H1 (cell line): ENCODE data around the gene TLE1. TPM values are rescaled to one million over a fixed set of nuclear protein-coding genes. Genes with fewer than 3 reads are reported as not detected.

Experiments
- CTCF ChIA-PET: fragments of 300-600 bp; sonication (Branson Sonifier 250); formaldehyde crosslinking; loops from one replicate; lab custom pipeline; 2021; ENCODE audit not compliant: partially characterized antibody; lab: Charles Lee
- POLR2A ChIA-PET: fragments of 300-600 bp; sonication (Branson Sonifier 250); formaldehyde crosslinking; loops from one replicate; lab custom pipeline; 2021; ENCODE audit warnings: inconsistent platforms; ENCODE audit not compliant: partially characterized antibody; lab: Charles Lee
- DNase-seq, 2 experiments: peaks; one replicate each; pipeline versions ENCODE4 v3.0.0 to v3.0.0-alpha.2; 2010 to 2022; ENCODE audit warnings: low spot score in 2 of 2, low read depth in 1 of 2, mixed read lengths in 1 of 2
- FAIRE-seq: peaks from 2 replicates; lab custom pipeline; 2011; peaks lifted over from hg19 to GRCh38; lab: Jason Lieb, UNC
- H2AFZ ChIP-seq: 2 replicates; pipeline ENCODE4 v1.8.1; 2012; ENCODE audit warnings: low read length, inconsistent platforms
- H2AK5ac ChIP-seq: 2 replicates; pipeline ENCODE4 v1.6.1; 2013; ENCODE audit warnings: low read depth, low read length
- H2BK120ac ChIP-seq: replicated peaks from 2 replicates; pipeline ENCODE3; 2013; ENCODE audit warnings: low read depth, low read length, inconsistent platforms
- H2BK12ac ChIP-seq: 2 replicates; pipeline ENCODE4 v1.6.1; 2013; ENCODE audit warnings: low read depth, low read length
- H2BK15ac ChIP-seq: 2 replicates; pipeline ENCODE4 v1.6.1; 2013; ENCODE audit warnings: low read length
- H2BK20ac ChIP-seq: 2 replicates; pipeline ENCODE4 v1.6.1; 2013; ENCODE audit warnings: low read length
- H2BK5ac ChIP-seq: 2 replicates; pipeline ENCODE4 v1.6.1; 2013; ENCODE audit warnings: low read depth, low read length
- H3K14ac ChIP-seq: 2 replicates; pipeline ENCODE4 v1.6.1; 2013; ENCODE audit warnings: inconsistent platforms; ENCODE audit not compliant: insufficient read length
- H3K18ac ChIP-seq: 2 replicates; pipeline ENCODE4 v1.6.1; 2013; ENCODE audit warnings: low read length; ENCODE audit errors: extremely low read depth
- H3K23ac ChIP-seq: 2 replicates; pipeline ENCODE4 v1.6.1; 2013; ENCODE audit warnings: inconsistent platforms; ENCODE audit not compliant: insufficient read length
- H3K23me2 ChIP-seq: 2 replicates; pipeline ENCODE4 v1.6.1; 2013; ENCODE audit warnings: low read depth, low read length
- H3K27ac ChIP-seq: 2 replicates; pipeline ENCODE4 v1.6.1; 2011; ENCODE audit warnings: low read depth, low read length, inconsistent platforms
- H3K27me3 ChIP-seq, 4 experiments: replicated peaks in 1 of 4; 1 replicate in 1 of 4; 2 replicates in 3 of 4; pipeline versions ENCODE4 v1.6.1 to v1.8.1; 2011 to 2013; ENCODE audit warnings: low read length in 3 of 4, mild to moderate bottlenecking in 3 of 4, inconsistent platforms in 2 of 4, mixed read lengths in 2 of 4, moderate library complexity in 1 of 4; ENCODE audit not compliant: control insufficient read depth in 3 of 4, insufficient read depth in 3 of 4; ENCODE audit errors: extremely low read depth in 1 of 4
- H3K36me3 ChIP-seq, 4 experiments: 2 replicates each; pipeline versions ENCODE4 v1.6.1 to v1.8.1; 2011 to 2013; ENCODE audit warnings: mild to moderate bottlenecking in 4 of 4, low read length in 3 of 4, moderate library complexity in 2 of 4, control low read depth in 1 of 4, inconsistent platforms in 1 of 4; ENCODE audit not compliant: insufficient read depth in 4 of 4, control insufficient read depth in 2 of 4
- H3K4ac ChIP-seq: replicated peaks from 2 replicates; pipeline ENCODE3; 2013; ENCODE audit warnings: low read length, low read depth, mixed read lengths, inconsistent platforms; ENCODE audit not compliant: insufficient read length
- H3K4me1 ChIP-seq, 4 experiments: replicated peaks in 1 of 4; 1 replicate in 1 of 4; 2 replicates in 3 of 4; pipeline versions ENCODE4 v1.6.1 to v1.8.1; 2011 to 2013; ENCODE audit warnings: low read length in 3 of 4, inconsistent platforms in 2 of 4, mixed read lengths in 1 of 4; ENCODE audit not compliant: insufficient read depth in 4 of 4, control insufficient read depth in 3 of 4
- H3K4me2 ChIP-seq, 2 experiments: 2 replicates each; pipeline versions ENCODE4 v1.6.1 to v1.8.1; 2011 to 2013; ENCODE audit warnings: low read depth in 2 of 2, low read length in 2 of 2, control low read depth in 1 of 2, inconsistent platforms in 1 of 2, mild to moderate bottlenecking in 1 of 2; ENCODE audit not compliant: insufficient read depth in 1 of 2
- H3K4me3 ChIP-seq, 4 experiments: fragments of 200-600, 300-600 bp in 1 of 4; sonication (generic), shearing (Covaris generic), sonication (Bioruptor Twin) in 1 of 4; 2 replicates each; pipeline versions ENCODE4 v1.5.1 to v1.8.1; 2011 to 2016; ENCODE audit warnings: low read length in 4 of 4, low read depth in 3 of 4, control low read depth in 2 of 4, inconsistent platforms in 2 of 4, mild to moderate bottlenecking in 2 of 4, mixed read lengths in 1 of 4, moderate library complexity in 1 of 4; ENCODE audit not compliant: insufficient read depth in 2 of 4; ENCODE audit errors: extremely low read depth in 1 of 4
- H3K56ac ChIP-seq: replicated peaks from 2 replicates; pipeline ENCODE3; 2013; ENCODE audit warnings: low read depth, mild to moderate bottlenecking, mixed read lengths, low read length, inconsistent platforms; ENCODE audit not compliant: insufficient read length
- H3K79me1 ChIP-seq: 2 replicates; pipeline ENCODE4 v1.6.1; 2013; ENCODE audit warnings: low read depth, low read length, control low read depth
- H3K79me2 ChIP-seq, 2 experiments: 2 replicates each; pipeline versions ENCODE4 v1.6.1 to v1.8.1; 2012 to 2013; ENCODE audit warnings: low read length in 2 of 2, mild to moderate bottlenecking in 2 of 2, inconsistent platforms in 1 of 2; ENCODE audit not compliant: insufficient read depth in 2 of 2, control insufficient read depth in 1 of 2
- H3K9ac ChIP-seq, 4 experiments: replicated peaks in 1 of 4; 1 replicate in 1 of 4; 2 replicates in 3 of 4; pipeline versions ENCODE4 v1.6.1 to v1.8.1; 2011 to 2013; ENCODE audit warnings: low read depth in 3 of 4, low read length in 3 of 4, control low read depth in 2 of 4, mild to moderate bottlenecking in 2 of 4, moderate library complexity in 2 of 4, inconsistent platforms in 1 of 4; ENCODE audit errors: extremely low read depth in 1 of 4
- H3K9me3 ChIP-seq, 2 experiments: 2 replicates each; pipeline versions ENCODE4 v1.6.1 to v1.8.1; 2012 to 2013; ENCODE audit warnings: mild to moderate bottlenecking in 2 of 2, moderate library complexity in 2 of 2, control low read depth in 1 of 2, inconsistent platforms in 1 of 2, low read depth in 1 of 2, low read length in 1 of 2, mixed read lengths in 1 of 2; ENCODE audit not compliant: insufficient read depth in 2 of 2
- H4K20me1 ChIP-seq, 2 experiments: replicated peaks in 1 of 2; 2 replicates each; pipeline versions ENCODE3 to v1.8.1; 2011 to 2013; ENCODE audit warnings: inconsistent platforms in 2 of 2, low read length in 2 of 2, mild to moderate bottlenecking in 1 of 2; ENCODE audit not compliant: insufficient read depth in 2 of 2, control insufficient read depth in 1 of 2
- H4K5ac ChIP-seq: 2 replicates; pipeline ENCODE4 v1.6.1; 2013; ENCODE audit warnings: low read length, low read depth, mixed read lengths, inconsistent platforms; ENCODE audit not compliant: insufficient read length
- H4K8ac ChIP-seq: 2 replicates; pipeline ENCODE4 v1.8.0; 2013; ENCODE audit warnings: mild to moderate bottlenecking, moderate library complexity, low read length, inconsistent platforms; ENCODE audit not compliant: insufficient read depth; ENCODE audit errors: extremely low read depth
- H4K91ac ChIP-seq: replicated peaks from 2 replicates; pipeline ENCODE3; 2013; ENCODE audit warnings: low read length, mixed read lengths, inconsistent platforms; ENCODE audit not compliant: insufficient read length
- ASH2L ChIP-seq: fragments of 200-600, 300-600 bp; sonication (generic); IDR thresholded peaks from one replicate; pipeline ENCODE4 v1.7.1; 2017; ENCODE audit warnings: low read length
- CREB1 ChIP-seq: IDR thresholded peaks from 2 replicates; pipeline ENCODE4 v1.6.1; 2012; ENCODE audit warnings: inconsistent platforms
- EP300 ChIP-seq, 2 experiments: IDR thresholded peaks; 1 replicate in 1 of 2; 2 replicates in 1 of 2; pipeline ENCODE4 v1.6.1; 2011 to 2012; ENCODE audit warnings: low read depth in 2 of 2, low read length in 2 of 2, mild to moderate bottlenecking in 2 of 2, borderline replicate concordance in 1 of 2, inconsistent platforms in 1 of 2, moderate library complexity in 1 of 2
- GTF2F1 ChIP-seq: IDR thresholded peaks from 2 replicates; pipeline ENCODE4 v1.6.1; 2012; ENCODE audit warnings: low read depth, low read length, improper control_type of control experiment, borderline replicate concordance
- JUND ChIP-seq: IDR thresholded peaks from 2 replicates; pipeline ENCODE4 v1.6.1; 2011; ENCODE audit warnings: mild to moderate bottlenecking, improper control_type of control experiment, low read length
- KDM4A ChIP-seq: IDR thresholded peaks from one replicate; pipeline ENCODE4 v1.7.1; 2012; ENCODE audit warnings: low read depth, mild to moderate bottlenecking, moderate library complexity, low read length, inconsistent platforms; ENCODE audit not compliant: severe bottlenecking
- KDM5A ChIP-seq: fragments of 200-600 bp; IDR thresholded peaks from 2 replicates; pipeline ENCODE4 v1.7.1; 2012; ENCODE audit warnings: mild to moderate bottlenecking, low read length, inconsistent platforms, mixed read lengths
- SIRT6 ChIP-seq: IDR thresholded peaks from one replicate; pipeline ENCODE4 v1.7.1; 2012; ENCODE audit warnings: low read length, inconsistent platforms
- SP1 ChIP-seq: IDR thresholded peaks from 2 replicates; pipeline ENCODE4 v1.6.1; 2011; ENCODE audit warnings: low read depth, low read length
- SRF ChIP-seq: IDR thresholded peaks from 2 replicates; pipeline ENCODE4 v1.6.1; 2011; ENCODE audit warnings: mild to moderate bottlenecking, low read depth, low read length, moderate library complexity
- TAF1 ChIP-seq: IDR thresholded peaks from 2 replicates; pipeline ENCODE4 v1.6.1; 2011; ENCODE audit warnings: mild to moderate bottlenecking, low read depth, low read length
- TBP ChIP-seq: IDR thresholded peaks from 2 replicates; pipeline ENCODE4 v1.6.1; 2011; ENCODE audit warnings: low read depth, low read length, improper control_type of control experiment
- WGBS, 2 experiments: shearing (Covaris generic) in 1 of 2; methylation state at CpG; one replicate each; pipeline versions ENCODE4 v1.1.6 to v1.1.7; 2013 to 2015; ENCODE audit warnings: low lambda C conversion rate in 2 of 2, mixed read lengths in 2 of 2, inconsistent platforms in 1 of 2, low coverage in 1 of 2, missing lambda C conversion rate in 1 of 2; ENCODE audit not compliant: insufficient replicate concordance in 2 of 2, insufficient coverage in 1 of 2, insufficient read length in 1 of 2; ENCODE audit errors: extremely low coverage in 1 of 2, missing lambda C conversion rate in 1 of 2; 5-methylcytosine and 5-hydroxymethylcytosine counted together
- polyA plus RNA-seq, 7 experiments: library from polyadenylated mRNA; depleted of rRNA in 3 of 7; stranded (reverse) in 5 of 7; unstranded in 2 of 7; fragments of >200 nt in 5 of 7; fragments of 200-250 nt in 2 of 7; gene quantifications; 1 replicate in 5 of 7; 2 replicates in 1 of 7; 4 replicates in 1 of 7; pipeline versions ENCODE4 v1.2.1 to v1.2.3, GENCODE V29; 2011 to 2013; ENCODE audit warnings: missing spikeins in 2 of 7, mixed read lengths in 2 of 7
- total RNA-seq: library from RNA; stranded (reverse); fragmentation: NEBNext Ultra II Directional; extraction: Animal tissue kit (Norgen Biotek cat#: 25700); gene quantifications from 2 replicates; pipeline ENCODE4 v1.2.1, GENCODE V29; 2021

Gene TLE1
- total and polyA plus RNA-seq, 2 of the 8 experiments (the other 6 are each of a cell fraction or from before 2014, with no cell fraction given) = 81.8 to 91.6 TPM

GRCh38 chr9:81611664-81612063 lies 77.7 kb downstream of the TLE1 start:
- H4K91ac ChIP-seq = no peak overlapping the region
- H3K36me3 ChIP-seq = peaks cover 22 to 92% (median 67%) of the 10 kb centered on the region in 4 experiments
- CTCF ChIA-PET = no interaction called here
- no peaks in the 10 kb centered on the region for H3K23me2 ChIP-seq
- no peak overlapping the region for H2AK5ac ChIP-seq
- no peak overlapping the region for H2BK12ac ChIP-seq
- H3K56ac ChIP-seq = no peak overlapping the region
- TF ChIP-seq ASH2L (no peak), KDM5A (no peak), SIRT6 (no peak), EP300 (IDR thresholded peaks at IDR 0.05; ENCODE audit: borderline replicate concordance in 1 of 2, low read depth in 2 of 2, low read length in 2 of 2) (no peak), TAF1 (no peak), TBP (no peak), SP1 (no peak), GTF2F1 (no peak), SRF (no peak), KDM4A (no peak), CREB1 (no peak), JUND (no peak)
- TF ChIP-seq, all 59 proteins: peak for 0
- no peak overlapping the region for H4K5ac ChIP-seq
- peaks cover 0 to 2% of the 10 kb centered on the region in 2 experiments for H4K20me1 ChIP-seq
- no peak overlapping the region for H3K14ac ChIP-seq
- no peak overlapping the region for H3K4me3 ChIP-seq
- H4K8ac ChIP-seq = no peak overlapping the region; the same call in 1 of the 2 replicates
- no peaks in the 10 kb centered on the region for H3K4me1 ChIP-seq
- FAIRE-seq (no peak), DNase-seq (no peak)
- H2BK120ac ChIP-seq = no peak overlapping the region
- 98% methylated on average over 23 of the region's 23 CpGs; no CpG with 5 or more reads in 1 of the 2 experiments for WGBS, 2 experiments
- H3K4ac ChIP-seq = no peak overlapping the region
- no peak overlapping the region for H3K9ac ChIP-seq
- H2BK5ac ChIP-seq = no peak overlapping the region
- no peak overlapping the region for H3K4me2 ChIP-seq
- no peak overlapping the region for H3K23ac ChIP-seq
- no peak overlapping the region for H3K27ac ChIP-seq
- H2AFZ ChIP-seq = no peak overlapping the region
- H3K79me1 ChIP-seq = no peaks in the 10 kb centered on the region
- H3K9me3 ChIP-seq = no peaks in the 10 kb centered on the region
- no peak overlapping the region for H2BK20ac ChIP-seq
- no peaks in the 10 kb centered on the region for H3K27me3 ChIP-seq
- H3K79me2 ChIP-seq = peaks cover 0 to 6% of the 10 kb centered on the region in 2 experiments; a peak in 1 of 4 replicates
- POLR2A ChIA-PET = interaction anchor here (0.7 to 1.1 kb wide), 2 partner anchors 28 to 817 kb away, joined by 3 to 4 read pairs; no protein-coding TSS in a partner anchor
- H3K18ac ChIP-seq = no peak overlapping the region
- no peak overlapping the region for H2BK15ac ChIP-seq
